Kidney (tissue), 14 donors: ENCODE results near the gene TSPAN13. TPM values are rescaled to one million over a fixed set of nuclear protein-coding genes. Genes with fewer than 3 reads are reported as not detected.
A peak's percentile ranks its signal among the peaks of the same experiment; 100 is the strongest.

Source experiments
- DNase-seq, 5 donors: peaks; one replicate each; pipeline ENCODE4 v3.0.0-alpha.2; 2013 to 2020
- FAIRE-seq: peaks from 2 replicates; lab custom pipeline; 2012; peaks lifted over from hg19 to GRCh38; lab: Jason Lieb, UNC
- H3K27ac ChIP-seq, 2 donors: one replicate each; pipeline ENCODE4 v1.7.0; 2013; ENCODE audit warnings: low read depth in 2 of 2, low read length in 2 of 2, inconsistent platforms in 1 of 2
- H3K27me3 ChIP-seq: one replicate; pipeline ENCODE4 v1.7.1; 2013; ENCODE audit warnings: low read length, inconsistent platforms; ENCODE audit not compliant: control insufficient read depth, insufficient read depth
- H3K36me3 ChIP-seq, 3 donors: one replicate each; pipeline versions ENCODE4 v1.7.0 to v1.7.1; 2013; ENCODE audit warnings: low read length in 3 of 3, control low read depth in 1 of 3, inconsistent platforms in 1 of 3; ENCODE audit not compliant: insufficient read depth in 3 of 3, control insufficient read depth in 2 of 3
- H3K4me1 ChIP-seq, 3 donors: one replicate each; pipeline versions ENCODE4 v1.7.0 to v1.7.1; 2013; ENCODE audit warnings: low read length in 3 of 3, inconsistent platforms in 1 of 3, low read depth in 1 of 3; ENCODE audit not compliant: control insufficient read depth in 2 of 3, insufficient read depth in 2 of 3
- H3K4me3 ChIP-seq, 3 donors: one replicate each; pipeline versions ENCODE4 v1.7.0 to v1.8.1; 2013; ENCODE audit warnings: low read length in 3 of 3, control low read depth in 1 of 3, inconsistent platforms in 1 of 3
- H3K9ac ChIP-seq, 3 donors: one replicate each; pipeline versions ENCODE4 v1.7.0 to v1.7.1; 2013; ENCODE audit warnings: low read length in 3 of 3, control low read depth in 1 of 3, inconsistent platforms in 1 of 3
- H3K9me3 ChIP-seq, 3 donors: one replicate each; pipeline versions ENCODE4 v1.7.0 to v1.7.1; 2013; ENCODE audit warnings: low read length in 3 of 3, control low read depth in 1 of 3, inconsistent platforms in 1 of 3; ENCODE audit not compliant: control insufficient read depth in 2 of 3, insufficient read depth in 1 of 3
- intact Hi-C: fragments of 100-400 bp; cut with DNase I; formaldehyde crosslinking; loops from one replicate; pipeline ENCODE4 v1.11.1; 2022
- polyA plus RNA-seq: library from polyadenylated mRNA; stranded (reverse); fragments of 350-450 nt; fragmentation: Illumina TruSeq; extraction: RNeasy Lipid Tissue Mini Kit (QIAGEN cat#74804); gene quantifications from one replicate; pipeline ENCODE4 v1.2.3, GENCODE V29; 2014; ENCODE audit warnings: low read depth, low replicate concordance; ENCODE audit not compliant: insufficient read depth
- total RNA-seq: library from RNA; stranded (reverse); fragmentation: NEBNext Ultra II Directional; extraction: Animal tissue kit (Norgen Biotek cat#: 25700); gene quantifications from one replicate; pipeline ENCODE4 v1.2.1, GENCODE V29; 2021
- TF ChIP-seq, protein P1 (sequence below): IDR thresholded peaks from 3 replicates; pipeline ENCODE4 v1.5.1; 2012; ENCODE audit warnings: mild to moderate bottlenecking, moderate library complexity, borderline replicate concordance; ENCODE audit not compliant: insufficient read depth; ENCODE audit errors: extremely low read depth
- donor health status: control.
- donor health status: control.
- donor health status: control.
- donor health status: control.
- donor health status: control.
- donor health status: DM: yes; HTN: yes; CAD: no.
- donor health status: Normal renal cell carcinoma (clear cell type).

The TSPAN13 gene
- total and polyA plus RNA-seq, 2 donors from 2014 or later: 10.2 to 23.8 TPM

DNA sequence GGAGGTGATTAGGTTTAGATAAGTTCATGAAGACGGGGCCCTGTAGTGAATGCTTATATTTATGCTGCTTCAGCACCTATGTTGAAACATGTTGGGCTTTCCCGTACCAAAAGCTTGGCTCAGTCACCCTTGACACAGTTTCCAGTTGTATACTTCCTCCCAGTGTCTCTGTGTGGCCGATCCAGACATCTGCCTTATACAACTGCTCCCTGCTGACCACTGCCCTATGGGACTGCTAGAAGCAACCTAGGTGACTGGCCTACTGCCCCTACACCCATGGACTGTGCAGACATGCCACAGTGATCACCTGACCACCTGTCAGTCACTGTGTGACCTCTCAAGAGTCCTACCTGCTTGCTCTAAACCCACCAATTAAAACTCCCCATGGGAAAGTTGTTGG lies 22.6 kb upstream of the TSPAN13 start:
- no peaks in the 10 kb centered on the region for H3K9me3 ChIP-seq
- H3K36me3 ChIP-seq: no peaks in the 10 kb centered on the region
- no peak overlapping the region for H3K4me3 ChIP-seq
- no peaks in the 10 kb centered on the region for H3K4me1 ChIP-seq
- no peak overlapping the region for H3K27ac ChIP-seq
- DNase-seq (no peak), FAIRE-seq (no peak)
- no peak overlapping the region for H3K9ac ChIP-seq
- no peaks in the 10 kb centered on the region for H3K27me3 ChIP-seq
- intact Hi-C loops: no loop called here
- TF ChIP-seq, protein P1, sequence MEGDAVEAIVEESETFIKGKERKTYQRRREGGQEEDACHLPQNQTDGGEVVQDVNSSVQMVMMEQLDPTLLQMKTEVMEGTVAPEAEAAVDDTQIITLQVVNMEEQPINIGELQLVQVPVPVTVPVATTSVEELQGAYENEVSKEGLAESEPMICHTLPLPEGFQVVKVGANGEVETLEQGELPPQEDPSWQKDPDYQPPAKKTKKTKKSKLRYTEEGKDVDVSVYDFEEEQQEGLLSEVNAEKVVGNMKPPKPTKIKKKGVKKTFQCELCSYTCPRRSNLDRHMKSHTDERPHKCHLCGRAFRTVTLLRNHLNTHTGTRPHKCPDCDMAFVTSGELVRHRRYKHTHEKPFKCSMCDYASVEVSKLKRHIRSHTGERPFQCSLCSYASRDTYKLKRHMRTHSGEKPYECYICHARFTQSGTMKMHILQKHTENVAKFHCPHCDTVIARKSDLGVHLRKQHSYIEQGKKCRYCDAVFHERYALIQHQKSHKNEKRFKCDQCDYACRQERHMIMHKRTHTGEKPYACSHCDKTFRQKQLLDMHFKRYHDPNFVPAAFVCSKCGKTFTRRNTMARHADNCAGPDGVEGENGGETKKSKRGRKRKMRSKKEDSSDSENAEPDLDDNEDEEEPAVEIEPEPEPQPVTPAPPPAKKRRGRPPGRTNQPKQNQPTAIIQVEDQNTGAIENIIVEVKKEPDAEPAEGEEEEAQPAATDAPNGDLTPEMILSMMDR: no peak

DNA sequence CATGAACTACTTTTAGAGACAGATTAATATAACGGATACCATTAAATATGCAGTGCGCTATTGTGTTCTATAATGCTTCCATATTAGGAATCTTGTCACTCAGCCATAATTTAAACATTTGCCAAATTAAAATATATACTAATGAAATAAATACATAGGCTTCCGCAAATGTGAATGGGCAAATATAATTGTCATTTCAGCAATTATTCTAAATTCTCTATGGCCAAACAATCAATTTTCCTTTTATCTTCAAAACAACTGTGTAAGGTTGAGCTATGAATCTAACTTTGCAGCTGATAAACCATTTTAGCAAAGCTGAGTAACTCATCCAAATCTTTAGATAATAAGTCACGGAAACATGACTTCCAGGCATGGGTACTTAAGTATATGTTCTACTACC lies 20.7 kb upstream of the TSPAN13 start:
- no peaks in the 10 kb centered on the region for H3K4me1 ChIP-seq
- TF ChIP-seq, protein P1: no peak
- H3K36me3 ChIP-seq: no peaks in the 10 kb centered on the region
- H3K4me3 ChIP-seq: no peak overlapping the region
- H3K9me3 ChIP-seq: no peaks in the 10 kb centered on the region
- H3K27me3 ChIP-seq: no peaks in the 10 kb centered on the region
- DNase-seq (no peak), FAIRE-seq (no peak)
- no peak overlapping the region for H3K9ac ChIP-seq
- H3K27ac ChIP-seq: no peak overlapping the region
- intact Hi-C loops: no loop called here

DNA sequence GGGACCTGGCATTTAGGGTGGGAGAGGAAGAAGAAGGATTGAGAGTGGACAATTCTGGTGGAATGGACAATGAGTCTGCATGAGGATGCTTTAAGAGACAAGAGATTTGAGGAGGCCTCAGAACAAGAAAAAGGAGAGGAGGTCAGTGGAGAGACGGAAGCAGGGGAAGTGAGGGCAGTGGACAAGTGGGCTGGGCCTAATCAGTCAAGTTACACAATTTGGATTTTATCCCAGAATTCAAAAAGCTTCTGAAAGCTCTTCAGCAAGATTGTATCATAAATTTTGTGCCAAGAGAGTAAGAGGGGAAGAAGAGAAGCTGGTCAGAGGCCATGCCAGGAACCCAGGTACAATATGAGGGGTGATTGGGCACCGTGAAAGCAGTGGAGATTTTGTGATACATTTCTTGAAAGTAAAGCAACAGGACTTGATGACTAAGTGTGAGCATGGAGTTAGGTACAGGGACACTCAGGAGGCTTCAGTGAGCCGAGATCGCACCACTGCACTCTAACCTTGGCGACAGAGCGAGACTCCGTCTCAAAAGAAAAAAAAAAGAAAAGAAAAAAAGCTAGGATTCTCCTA lies 19.3 kb upstream of the TSPAN13 start:
- no peaks in the 10 kb centered on the region for H3K4me1 ChIP-seq
- intact Hi-C loops: no loop called here
- no peak for DNase-seq
- H3K4me3 ChIP-seq: peak overlapping the region in 1 of 3 donors; percentile 1
- H3K9ac ChIP-seq: no peak overlapping the region
- H3K36me3 ChIP-seq: no peaks in the 10 kb centered on the region
- TF ChIP-seq, protein P1: no peak
- H3K27me3 ChIP-seq: no peaks in the 10 kb centered on the region
- H3K9me3 ChIP-seq: no peaks in the 10 kb centered on the region
- no peak overlapping the region for H3K27ac ChIP-seq
- FAIRE-seq: no peak

DNA sequence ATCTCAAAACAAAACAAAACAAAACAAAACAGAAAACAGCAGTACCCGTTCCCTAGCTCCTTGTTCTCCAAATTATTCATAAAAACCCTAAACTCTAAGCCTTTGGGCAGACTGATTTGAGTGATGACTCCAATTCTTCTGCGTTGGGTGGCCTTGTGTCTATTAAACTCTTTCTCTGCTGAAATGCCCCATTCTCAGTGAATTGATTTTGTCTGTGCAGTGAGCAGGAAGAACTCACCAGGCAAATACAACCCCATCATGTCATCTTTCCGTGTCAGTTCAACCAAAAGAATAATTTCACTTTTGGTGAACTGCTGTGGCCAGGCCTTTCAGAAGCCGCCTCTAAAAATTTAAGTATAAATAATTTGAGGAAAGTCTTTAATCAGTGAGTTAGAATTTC lies 18.5 kb upstream of the TSPAN13 start:
- TF ChIP-seq, protein P1: no peak
- Histone ChIP-seq H3K9me3 (no peaks in the 10 kb centered on the region), H3K27me3 (no peaks in the 10 kb centered on the region), H3K27ac (no peak overlapping the region), H3K4me1 (no peaks in the 10 kb centered on the region), H3K4me3 (peak overlapping the region in 1 of 3 donors; percentile 1), H3K9ac (no peak overlapping the region), H3K36me3 (no peaks in the 10 kb centered on the region)
- intact Hi-C loops: no loop called here
- FAIRE-seq (no peak), DNase-seq (no peak)
